Uterus (tissue), 4 donors: Measurements from ENCODE around the gene PKP4. TPM values are rescaled to one million over a fixed set of nuclear protein-coding genes. Genes with fewer than 3 reads are reported as not detected.

Experiments used
- DNase-seq, 2 donors: peaks; one replicate each; pipeline ENCODE4 v3.0.0-alpha.2; 2019 to 2020
- H3K27ac ChIP-seq, 2 donors: fragments of 200-600 bp; sonication (generic); 1 replicate in 1 of 2; 2 replicates in 1 of 2; pipeline ENCODE4 v1.5.1; 2016 to 2018
- H3K27me3 ChIP-seq, 2 donors: fragments of 200-600 bp; sonication (generic); one replicate each; pipeline ENCODE4 v1.5.1; 2018 to 2019; ENCODE audit warnings: control low read depth in 1 of 2
- H3K36me3 ChIP-seq, 2 donors: fragments of 200-600 bp; sonication (generic); one replicate each; pipeline ENCODE4 v1.5.1; 2019; ENCODE audit warnings: control low read depth in 1 of 2
- H3K4me1 ChIP-seq, 2 donors: fragments of 200-600 bp; sonication (generic); one replicate each; pipeline ENCODE4 v1.5.1; 2018 to 2019; ENCODE audit warnings: control low read depth in 1 of 2
- H3K4me3 ChIP-seq, 2 donors: fragments of 200-600 bp; sonication (generic); 1 replicate in 1 of 2; 2 replicates in 1 of 2; pipeline ENCODE4 v1.5.1; 2018 to 2019; ENCODE audit warnings: mild to moderate bottlenecking in 1 of 2
- H3K9me3 ChIP-seq, 2 donors: fragments of 200-600 bp; sonication (generic); one replicate each; pipeline ENCODE4 v1.5.1; 2019; ENCODE audit warnings: control low read depth in 1 of 2
- CTCF ChIP-seq, 4 experiments: fragments of 200-600 bp in 2 of 4; fragments of 450-650 bp in 2 of 4; sonication (generic) in 2 of 4; IDR thresholded peaks; one replicate each; pipeline ENCODE4 v1.5.1; 2016 to 2019; ENCODE audit warnings: antibody characterized with exemption in 4 of 4, mild to moderate bottlenecking in 2 of 4, moderate library complexity in 1 of 4
- POLR2A ChIP-seq, 2 donors: fragments of 450-650 bp; IDR thresholded peaks; one replicate each; pipeline ENCODE4 v1.6.1; 2016; ENCODE audit warnings: antibody characterized with exemption in 2 of 2, mild to moderate bottlenecking in 1 of 2, moderate library complexity in 1 of 2
- intact Hi-C: fragments of 100-400 bp; cut with DNase I; formaldehyde crosslinking; loops from one replicate; pipeline ENCODE4 v1.15.1; 2023; ENCODE audit warnings: low total_unique reads
- total RNA-seq, 4 donors: library from RNA; depleted of rRNA in 3 of 4; stranded (reverse); fragments of >200 nt in 3 of 4; gene quantifications; one replicate each; pipeline versions ENCODE4 v1.1.0 to v1.2.4, GENCODE V29; 2014 to 2023
- donor health status: DM: yes; HTN: yes; CAD: no.

The PKP4 gene
- total RNA-seq, 4 donors from 2014 or later, result 35.6 to 122 (median 60.6) TPM

- intact Hi-C loops, result no loop called here
Measured at GRCh38 chr2:158725441-158725891, 268.7 kb downstream of the PKP4 start.

GRCh38 chr2:158726911-158727592, 270.3 kb downstream of the PKP4 start:
- Histone ChIP-seq H3K27me3 (no peaks in the 10 kb centered on the region), H3K36me3 (no peaks in the 10 kb centered on the region), H3K4me1 (no peaks in the 10 kb centered on the region), H3K9me3 (no peaks in the 10 kb centered on the region), H3K27ac (no peak overlapping the region), H3K4me3 (no peak overlapping the region)
- TF ChIP-seq POLR2A (IDR thresholded peaks at IDR 0.05) (no peak), CTCF (IDR thresholded peaks at IDR 0.05) (no peak)
- intact Hi-C loops, result no loop called here
- DNase-seq, result no peak

More at GRCh38 chr2:158725441-158725891, 268.7 kb downstream of the PKP4 start:
- Histone ChIP-seq H3K4me3 (no peak overlapping the region), H3K9me3 (no peaks in the 10 kb centered on the region), H3K27ac (no peak overlapping the region), H3K27me3 (no peaks in the 10 kb centered on the region), H3K36me3 (no peaks in the 10 kb centered on the region), H3K4me1 (no peaks in the 10 kb centered on the region)
- DNase-seq, result no peak
- TF ChIP-seq POLR2A (IDR thresholded peaks at IDR 0.05), result no peak
- no peak for TF ChIP-seq CTCF (IDR thresholded peaks at IDR 0.05)

GRCh38 chr2:158728422-158728821, 271.7 kb downstream of the PKP4 start:
- no peak for DNase-seq
- H3K27ac ChIP-seq, result no peak overlapping the region
- H3K4me1 ChIP-seq, result no peaks in the 10 kb centered on the region
- H3K4me3 ChIP-seq, result no peak overlapping the region
- TF ChIP-seq CTCF (IDR thresholded peaks at IDR 0.05) (no peak), POLR2A (IDR thresholded peaks at IDR 0.05) (no peak)
- H3K9me3 ChIP-seq, result no peaks in the 10 kb centered on the region
- no peaks in the 10 kb centered on the region for H3K36me3 ChIP-seq
- H3K27me3 ChIP-seq, result no peaks in the 10 kb centered on the region
- intact Hi-C loops, result no loop called here

- no peaks in the 10 kb centered on the region for H3K4me1 ChIP-seq
- no peak for DNase-seq
- no peak overlapping the region for H3K4me3 ChIP-seq
- intact Hi-C loops, result no loop called here
- H3K36me3 ChIP-seq, result no peaks in the 10 kb centered on the region
- TF ChIP-seq POLR2A (IDR thresholded peaks at IDR 0.05) (no peak), CTCF (IDR thresholded peaks at IDR 0.05) (no peak)
- H3K27ac ChIP-seq, result no peak overlapping the region
- H3K27me3 ChIP-seq, result no peaks in the 10 kb centered on the region
- no peaks in the 10 kb centered on the region for H3K9me3 ChIP-seq
Measured at GRCh38 chr2:158729451-158729850, 272.7 kb downstream of the PKP4 start.

GRCh38 chr2:158729873-158730620, 273.3 kb downstream of the PKP4 start:
- no peaks in the 10 kb centered on the region for H3K9me3 ChIP-seq
- no peaks in the 10 kb centered on the region for H3K27me3 ChIP-seq
- intact Hi-C loops, result no loop called here
- DNase-seq, result no peak
- H3K4me1 ChIP-seq, result no peaks in the 10 kb centered on the region
- no peak overlapping the region for H3K27ac ChIP-seq
- TF ChIP-seq POLR2A (IDR thresholded peaks at IDR 0.05) (no peak), CTCF (IDR thresholded peaks at IDR 0.05) (no peak)
- H3K36me3 ChIP-seq, result no peaks in the 10 kb centered on the region
- no peak overlapping the region for H3K4me3 ChIP-seq
